Body of pancreas (tissue), 4 donors: Measurements from ENCODE around the gene TMEM126B. TPM values are rescaled to one million over a fixed set of nuclear protein-coding genes. Genes with fewer than 3 reads are reported as not detected.
A peak's percentile ranks its signal among the peaks of the same experiment; 100 is the strongest.

Experiments used
- ATAC-seq: fragments of 150-250 bp; one replicate; pipeline ENCODE4 v1.9.1; 2016
- DNase-seq, 4 donors: peaks; one replicate each; pipeline ENCODE4 v3.0.0-alpha.2; 2019
- H3K27ac ChIP-seq, 4 donors: fragments of 200-600 bp; sonication (generic); 1 replicate in 3 of 4; 2 replicates in 1 of 4; pipeline versions ENCODE4 v1.5.1 to v1.6.1; 2016 to 2019; ENCODE audit warnings: mild to moderate bottlenecking in 1 of 4, mixed read lengths in 1 of 4, moderate library complexity in 1 of 4
- H3K27me3 ChIP-seq, 2 donors: fragments of 200-600 bp; sonication (generic); one replicate each; pipeline ENCODE4 v1.6.0; 2016; ENCODE audit warnings: mild to moderate bottlenecking in 1 of 2
- H3K36me3 ChIP-seq, 2 donors: fragments of 200-600 bp; sonication (generic); replicated peaks in 1 of 2; 2 replicates each; pipeline ENCODE4 v1.5.1; 2016; ENCODE audit warnings: low read depth in 2 of 2; ENCODE audit not compliant: insufficient read depth in 1 of 2
- H3K4me1 ChIP-seq: fragments of 200-600 bp; sonication (generic); one replicate; pipeline ENCODE4 v1.6.0; 2016
- H3K4me3 ChIP-seq, 2 donors: fragments of 200-600 bp; sonication (generic); 1 replicate in 1 of 2; 2 replicates in 1 of 2; pipeline ENCODE4 v1.5.1; 2016 to 2019
- H3K9me3 ChIP-seq, 3 donors: fragments of 200-600 bp; sonication (generic); 1 replicate in 2 of 3; 2 replicates in 1 of 3; pipeline ENCODE4 v1.5.1; 2016
- POLR2A ChIP-seq, 3 donors: fragments of 450-650 bp; IDR thresholded peaks; one replicate each; pipeline ENCODE4 v1.6.1; 2016; ENCODE audit warnings: antibody characterized with exemption in 3 of 3, mild to moderate bottlenecking in 2 of 3
- WGBS, 2 donors: methylation state at CpG; one replicate each; pipeline ENCODE4 v1.1.5; 2017; 5-methylcytosine and 5-hydroxymethylcytosine counted together
- intact Hi-C: fragments of 100-400 bp; cut with DNase I; formaldehyde crosslinking; loops from one replicate; pipeline ENCODE4 v1.15.1; 2023
- total RNA-seq, 2 donors: library from RNA; depleted of rRNA; stranded (reverse); fragments of >200 nt; gene quantifications; one replicate each; pipeline ENCODE4 v1.1.0, GENCODE V29; 2016
- TF ChIP-seq, protein P1 (sequence below), 7 experiments: fragments of 450-650 bp in 4 of 7; fragments of 200-600 bp in 3 of 7; sonication (generic) in 3 of 7; IDR thresholded peaks; one replicate each; pipeline ENCODE4 v1.5.1; 2016 to 2019; ENCODE audit warnings: antibody characterized with exemption in 7 of 7

Gene TMEM126B
- total RNA-seq, 2 donors from 2014 or later: 15.2 to 23.3 TPM

DNA sequence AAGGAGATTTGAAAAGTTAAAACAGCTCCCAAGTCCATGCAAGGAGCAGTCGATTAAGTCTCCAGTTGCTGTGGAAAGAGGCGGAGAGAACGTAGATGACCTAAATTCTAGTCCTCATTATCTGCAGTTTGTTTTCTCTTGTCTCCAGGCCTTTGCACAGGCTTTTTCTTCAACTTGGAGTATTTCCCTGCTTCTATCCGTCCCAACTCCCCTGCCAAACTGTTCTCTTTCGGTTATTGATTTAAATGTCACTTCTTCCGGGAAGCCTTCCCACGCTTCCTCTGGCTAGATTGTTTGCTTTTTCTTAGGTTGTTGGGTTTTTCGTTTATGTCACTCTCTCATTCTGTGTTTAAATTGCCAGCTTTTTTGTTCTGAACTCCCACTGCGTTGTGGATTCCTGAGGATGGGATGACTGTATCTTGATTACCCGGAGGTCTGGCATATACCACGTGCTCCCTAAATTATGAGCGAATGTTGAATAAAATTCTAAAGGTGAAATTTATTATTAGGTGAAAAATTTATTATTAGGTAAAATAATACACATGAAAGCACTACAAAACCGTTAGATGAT, 463 bp downstream of the TMEM126B start:
- Histone ChIP-seq H3K27ac (peak overlapping the region; percentile 72 to 89 (median 80)), H3K4me3 (peak overlapping the region; percentile 39 to 73), H3K36me3 (no peaks in the 10 kb centered on the region), H3K4me1 (peaks cover 27% of the 10 kb centered on the region), H3K27me3 (no peaks in the 10 kb centered on the region), H3K9me3 (no peaks in the 10 kb centered on the region)
- WGBS, 2 donors: 1 to 2% methylated on average over 13 of the region's 13 CpGs
- TF ChIP-seq, protein P1, sequence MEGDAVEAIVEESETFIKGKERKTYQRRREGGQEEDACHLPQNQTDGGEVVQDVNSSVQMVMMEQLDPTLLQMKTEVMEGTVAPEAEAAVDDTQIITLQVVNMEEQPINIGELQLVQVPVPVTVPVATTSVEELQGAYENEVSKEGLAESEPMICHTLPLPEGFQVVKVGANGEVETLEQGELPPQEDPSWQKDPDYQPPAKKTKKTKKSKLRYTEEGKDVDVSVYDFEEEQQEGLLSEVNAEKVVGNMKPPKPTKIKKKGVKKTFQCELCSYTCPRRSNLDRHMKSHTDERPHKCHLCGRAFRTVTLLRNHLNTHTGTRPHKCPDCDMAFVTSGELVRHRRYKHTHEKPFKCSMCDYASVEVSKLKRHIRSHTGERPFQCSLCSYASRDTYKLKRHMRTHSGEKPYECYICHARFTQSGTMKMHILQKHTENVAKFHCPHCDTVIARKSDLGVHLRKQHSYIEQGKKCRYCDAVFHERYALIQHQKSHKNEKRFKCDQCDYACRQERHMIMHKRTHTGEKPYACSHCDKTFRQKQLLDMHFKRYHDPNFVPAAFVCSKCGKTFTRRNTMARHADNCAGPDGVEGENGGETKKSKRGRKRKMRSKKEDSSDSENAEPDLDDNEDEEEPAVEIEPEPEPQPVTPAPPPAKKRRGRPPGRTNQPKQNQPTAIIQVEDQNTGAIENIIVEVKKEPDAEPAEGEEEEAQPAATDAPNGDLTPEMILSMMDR (IDR thresholded peaks at IDR 0.05): no peak
- no peak for TF ChIP-seq POLR2A (IDR thresholded peaks at IDR 0.05)
- ATAC-seq (peak; percentile 5), DNase-seq (peak in 1 of 4 donors; percentile 19)
- intact Hi-C loops: no loop called here

DNA sequence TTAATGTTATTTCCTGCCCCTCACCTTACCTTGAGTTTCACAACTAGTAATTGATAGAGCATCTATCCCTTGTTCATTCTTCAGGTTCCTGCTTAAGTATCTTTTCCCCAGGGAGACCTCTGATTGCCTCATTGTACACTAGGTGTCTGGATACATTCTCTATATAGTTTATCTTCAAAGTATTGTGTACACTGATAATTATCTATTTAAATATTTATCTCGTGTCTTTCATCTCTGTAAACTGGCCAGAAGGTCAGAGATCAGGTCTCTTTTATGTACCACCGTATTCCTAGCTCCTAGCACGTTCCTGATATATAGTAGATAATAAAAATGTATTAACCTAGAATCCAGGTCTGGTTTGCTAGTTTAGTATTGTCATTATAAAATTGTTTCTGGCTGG, 6.4 kb downstream of the TMEM126B start:
- no peak for TF ChIP-seq POLR2A (IDR thresholded peaks at IDR 0.05)
- TF ChIP-seq, protein P1 (IDR thresholded peaks at IDR 0.05): no peak
- Histone ChIP-seq H3K4me3 (no peak overlapping the region), H3K27me3 (no peaks in the 10 kb centered on the region), H3K27ac (no peak overlapping the region), H3K4me1 (peaks cover 7% of the 10 kb centered on the region), H3K9me3 (no peaks in the 10 kb centered on the region), H3K36me3 (peaks cover 0 to 11% of the 10 kb centered on the region in 2 donors)
- WGBS, 2 donors: 49 to 53% methylated on average over 3 of the region's 3 CpGs
- intact Hi-C loops: no loop called here
- ATAC-seq (no peak), DNase-seq (no peak)

DNA sequence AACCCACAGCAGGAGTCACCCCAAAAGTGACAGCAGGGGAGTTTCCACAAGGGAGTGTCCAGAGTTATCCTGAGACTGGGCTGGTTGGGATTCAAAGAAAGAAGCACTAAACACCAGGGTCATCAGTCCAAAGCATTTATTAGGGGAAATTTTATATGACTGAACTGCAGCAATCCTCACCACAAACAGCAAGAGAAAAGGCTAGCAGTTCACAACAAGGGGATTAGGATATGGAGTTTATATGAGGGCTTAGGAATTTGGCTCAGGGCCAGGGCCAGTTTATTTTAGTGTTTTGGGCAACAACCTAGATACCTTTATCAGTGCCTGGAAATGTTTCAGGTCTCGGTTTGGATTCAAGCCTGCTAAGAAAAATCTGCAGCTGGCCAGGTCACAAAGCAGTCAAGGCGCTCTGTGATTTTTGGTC, 14.8 kb downstream of the TMEM126B start:
- no peak for TF ChIP-seq POLR2A (IDR thresholded peaks at IDR 0.05)
- TF ChIP-seq, protein P1 (IDR thresholded peaks at IDR 0.05): no peak
- DNase-seq: peak; percentile 39 to 58 (median 48)
- intact Hi-C loops: no loop called here

DNA sequence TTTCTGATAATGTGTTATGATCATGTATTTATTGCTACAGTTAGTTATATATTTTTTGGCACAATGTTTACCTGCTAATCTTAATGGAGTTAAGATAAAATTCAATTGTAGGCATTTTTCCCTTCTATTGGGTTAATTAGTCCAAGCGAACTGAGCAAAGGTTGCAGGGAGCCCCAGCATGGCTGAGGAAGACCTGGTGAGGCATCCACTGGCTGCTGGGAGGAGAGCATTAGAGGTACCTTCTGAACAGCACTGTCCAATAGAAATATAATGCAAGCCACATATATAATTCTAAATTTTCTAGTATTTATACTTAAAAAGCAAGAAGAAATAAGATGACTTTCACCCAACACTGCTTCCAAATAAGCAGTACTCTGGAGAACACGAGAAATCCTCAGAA, 18.7 kb downstream of the TMEM126B start:
- Histone ChIP-seq H3K36me3 (no peaks in the 10 kb centered on the region), H3K4me1 (peaks cover 28% of the 10 kb centered on the region), H3K27ac (peak overlapping the region; percentile 58 to 91 (median 82)), H3K27me3 (no peaks in the 10 kb centered on the region), H3K4me3 (peak overlapping the region in 1 of 2 donors; percentile 65), H3K9me3 (no peaks in the 10 kb centered on the region)
- ATAC-seq (no peak), DNase-seq (no peak)
- TF ChIP-seq, protein P1 (IDR thresholded peaks at IDR 0.05): no peak
- TF ChIP-seq POLR2A (IDR thresholded peaks at IDR 0.05): no peak
- intact Hi-C loops: no loop called here
- 4 to 7% methylated on average over 2 of the region's 2 CpGs for WGBS, 2 donors

More for the DNA sequence above, 14.8 kb downstream of the TMEM126B start:
- no peaks in the 10 kb centered on the region for H3K36me3 ChIP-seq
- WGBS, 2 donors: 12 to 18% methylated on average over 2 of the region's 2 CpGs
- H3K27me3 ChIP-seq: no peaks in the 10 kb centered on the region
- ATAC-seq: no peak
- H3K27ac ChIP-seq: no peak overlapping the region
- no peak overlapping the region for H3K4me3 ChIP-seq
- H3K4me1 ChIP-seq: peaks cover 12% of the 10 kb centered on the region
- H3K9me3 ChIP-seq: no peaks in the 10 kb centered on the region
